Left renal cortex interstitium (tissue), 4 donors: Measurements from ENCODE around the gene FAM83E. TPM values are rescaled to one million over a fixed set of nuclear protein-coding genes. Genes with fewer than 3 reads are reported as not detected.

Experiments
- DNase-seq, 4 donors: peaks; one replicate each; pipeline ENCODE4 v3.0.0-alpha.2; 2013; ENCODE audit warnings: low read depth in 4 of 4, low spot score in 2 of 4, missing footprints in 1 of 4
- polyA plus RNA-seq, 4 donors: library from polyadenylated mRNA; unstranded; fragments of 120-200 nt; gene quantifications; one replicate each; pipeline ENCODE4 v1.2.1, GENCODE V29; 2013; ENCODE audit not compliant: insufficient read length in 4 of 4

Gene FAM83E
- polyA plus RNA-seq, 4 donors: 1.2 to 2.7 (median 1.4) TPM

DNA sequence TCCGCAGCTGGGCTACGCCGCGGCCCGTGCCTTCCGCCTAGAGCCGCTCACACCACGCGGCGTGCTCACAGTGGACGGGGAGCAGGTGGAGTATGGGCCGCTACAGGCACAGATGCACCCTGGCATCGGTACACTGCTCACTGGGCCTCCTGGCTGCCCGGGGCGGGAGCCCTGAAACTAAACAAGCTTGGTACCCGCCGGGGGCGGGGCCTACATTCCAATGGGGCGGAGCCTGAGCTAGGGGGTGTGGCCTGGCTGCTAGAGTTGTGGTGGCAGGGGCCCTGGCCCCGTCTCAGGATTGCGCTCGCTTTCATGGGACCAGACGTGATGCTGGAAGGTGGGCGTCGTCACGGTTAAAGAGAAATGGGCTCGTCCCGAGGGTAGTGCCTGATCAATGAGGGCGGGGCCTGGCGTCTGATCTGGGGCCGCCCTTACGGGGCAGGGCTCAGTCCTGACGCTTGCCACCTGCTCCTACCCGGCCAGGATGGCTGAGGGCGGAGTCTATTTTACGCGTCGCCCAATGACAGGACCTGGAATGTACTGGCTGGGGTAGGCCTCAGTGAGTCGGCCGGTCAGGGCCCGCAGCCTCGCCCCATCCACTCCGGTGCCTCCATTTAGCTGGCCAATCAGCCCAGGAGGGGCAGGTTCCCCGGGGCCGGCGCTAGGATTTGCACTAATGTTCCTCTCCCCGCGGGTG is 14.9 kb upstream of the FAM83E start:
- DNase-seq: no peak

DNA sequence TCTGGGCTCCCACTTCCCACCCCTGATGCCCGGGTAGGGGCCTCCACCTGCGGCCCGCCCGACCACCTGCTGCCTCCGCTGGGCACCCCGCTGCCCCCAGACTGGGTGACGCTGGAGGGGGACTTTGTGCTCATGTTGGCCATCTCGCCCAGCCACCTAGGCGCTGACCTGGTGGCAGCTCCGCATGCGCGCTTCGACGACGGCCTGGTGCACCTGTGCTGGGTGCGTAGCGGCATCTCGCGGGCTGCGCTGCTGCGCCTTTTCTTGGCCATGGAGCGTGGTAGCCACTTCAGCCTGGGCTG is 14.4 kb upstream of the FAM83E start:
- DNase-seq: no peak

DNA sequence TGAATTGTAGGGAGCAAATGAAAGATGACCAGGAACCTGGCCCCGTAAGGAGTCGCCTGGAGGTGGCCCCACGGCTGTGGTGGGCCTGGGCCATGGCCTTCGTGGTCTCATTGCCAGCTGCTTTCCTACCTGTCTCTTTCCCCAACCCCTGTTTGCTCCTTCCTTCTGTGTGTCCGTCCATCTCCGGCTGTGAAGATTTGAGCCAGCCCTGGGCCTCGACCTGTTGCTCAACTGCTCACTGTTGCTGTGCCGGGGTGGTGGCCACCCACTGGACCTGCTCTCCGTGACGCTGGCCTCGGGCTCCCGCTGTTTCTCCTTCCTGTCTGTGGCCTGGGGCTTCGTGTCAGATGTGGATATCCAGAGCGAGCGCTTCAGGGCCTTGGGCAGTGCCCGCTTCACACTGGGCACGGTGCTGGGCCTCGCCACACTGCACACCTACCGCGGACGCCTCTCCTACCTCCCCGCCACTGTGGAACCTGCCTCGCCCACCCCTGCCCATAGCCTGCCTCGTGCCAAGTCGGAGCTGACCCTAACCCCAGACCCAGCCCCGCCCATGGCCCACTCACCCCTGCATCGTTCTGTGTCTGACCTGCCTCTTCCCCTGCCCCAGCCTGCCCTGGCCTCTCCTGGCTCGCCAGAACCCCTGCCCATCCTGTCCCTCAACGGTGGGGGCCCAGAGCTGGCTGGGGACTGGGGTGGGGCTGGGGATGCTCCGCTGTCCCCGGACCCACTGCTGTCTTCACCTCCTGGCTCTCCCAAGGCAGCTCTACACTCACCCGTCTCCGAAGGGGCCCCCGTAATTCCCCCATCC is 13.8 kb upstream of the FAM83E start:
- no peak for DNase-seq

DNA sequence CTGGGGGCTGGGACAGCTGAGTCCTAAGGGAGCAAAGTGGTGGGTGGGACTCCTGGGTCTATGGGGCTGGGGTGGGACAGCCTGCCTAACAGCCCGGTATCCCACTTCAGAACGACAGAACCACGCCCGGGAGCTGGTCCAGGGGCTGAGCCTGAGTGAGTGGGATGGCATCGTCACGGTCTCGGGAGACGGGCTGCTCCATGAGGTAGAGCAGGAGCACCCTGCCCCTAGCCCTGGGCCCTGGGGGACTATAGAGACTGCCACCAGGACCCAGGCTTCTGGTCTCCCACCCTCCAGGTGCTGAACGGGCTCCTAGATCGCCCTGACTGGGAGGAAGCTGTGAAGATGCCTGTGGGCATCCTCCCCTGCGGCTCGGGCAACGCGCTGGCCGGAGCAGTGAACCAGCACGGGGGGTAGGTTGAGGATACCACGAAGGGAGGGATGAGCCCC is 13.0 kb upstream of the FAM83E start:
- DNase-seq: no peak

DNA sequence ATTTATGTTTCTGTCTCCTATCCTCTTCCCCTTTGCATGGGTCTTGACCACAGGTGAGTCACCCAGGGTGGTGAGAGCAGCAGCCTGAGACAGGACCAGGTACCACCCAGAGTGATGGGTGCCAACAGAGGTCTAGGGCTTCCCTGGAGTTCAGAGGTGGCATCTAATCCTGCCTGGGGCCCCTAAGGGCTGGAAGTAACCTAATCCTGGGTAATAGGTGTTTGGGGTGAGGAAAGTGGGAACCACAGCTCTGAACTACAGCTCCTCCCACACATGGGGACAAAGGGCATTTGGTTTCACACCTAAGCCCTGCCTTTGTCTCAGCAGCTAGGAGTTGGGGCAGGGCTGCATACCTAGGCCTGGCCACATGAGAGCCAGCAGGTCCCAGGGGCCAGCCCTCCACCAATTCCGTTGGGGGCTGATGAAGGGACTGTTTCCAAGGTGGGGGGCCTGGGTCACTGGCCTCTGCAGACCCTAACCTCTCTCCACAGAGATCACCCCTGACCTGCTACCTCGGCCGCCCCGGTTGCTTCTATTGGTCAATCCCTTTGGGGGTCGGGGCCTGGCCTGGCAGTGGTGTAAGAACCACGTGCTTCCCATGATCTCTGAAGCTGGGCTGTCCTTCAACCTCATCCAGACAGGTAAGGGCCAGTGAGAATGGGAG is 12.5 kb upstream of the FAM83E start:
- DNase-seq: no peak

DNA sequence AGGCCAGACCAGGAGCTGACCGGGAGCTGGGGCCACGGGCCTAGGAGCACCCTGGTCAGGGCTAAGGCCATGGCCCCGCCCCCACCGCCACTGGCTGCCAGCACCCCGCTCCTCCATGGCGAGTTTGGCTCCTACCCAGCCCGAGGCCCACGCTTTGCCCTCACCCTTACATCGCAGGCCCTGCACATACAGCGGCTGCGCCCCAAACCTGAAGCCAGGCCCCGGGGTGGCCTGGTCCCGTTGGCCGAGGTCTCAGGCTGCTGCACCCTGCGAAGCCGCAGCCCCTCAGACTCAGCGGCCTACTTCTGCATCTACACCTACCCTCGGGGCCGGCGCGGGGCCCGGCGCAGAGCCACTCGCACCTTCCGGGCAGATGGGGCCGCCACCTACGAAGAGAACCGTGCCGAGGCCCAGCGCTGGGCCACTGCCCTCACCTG is 11.0 kb upstream of the FAM83E start:
- DNase-seq: no peak

DNA sequence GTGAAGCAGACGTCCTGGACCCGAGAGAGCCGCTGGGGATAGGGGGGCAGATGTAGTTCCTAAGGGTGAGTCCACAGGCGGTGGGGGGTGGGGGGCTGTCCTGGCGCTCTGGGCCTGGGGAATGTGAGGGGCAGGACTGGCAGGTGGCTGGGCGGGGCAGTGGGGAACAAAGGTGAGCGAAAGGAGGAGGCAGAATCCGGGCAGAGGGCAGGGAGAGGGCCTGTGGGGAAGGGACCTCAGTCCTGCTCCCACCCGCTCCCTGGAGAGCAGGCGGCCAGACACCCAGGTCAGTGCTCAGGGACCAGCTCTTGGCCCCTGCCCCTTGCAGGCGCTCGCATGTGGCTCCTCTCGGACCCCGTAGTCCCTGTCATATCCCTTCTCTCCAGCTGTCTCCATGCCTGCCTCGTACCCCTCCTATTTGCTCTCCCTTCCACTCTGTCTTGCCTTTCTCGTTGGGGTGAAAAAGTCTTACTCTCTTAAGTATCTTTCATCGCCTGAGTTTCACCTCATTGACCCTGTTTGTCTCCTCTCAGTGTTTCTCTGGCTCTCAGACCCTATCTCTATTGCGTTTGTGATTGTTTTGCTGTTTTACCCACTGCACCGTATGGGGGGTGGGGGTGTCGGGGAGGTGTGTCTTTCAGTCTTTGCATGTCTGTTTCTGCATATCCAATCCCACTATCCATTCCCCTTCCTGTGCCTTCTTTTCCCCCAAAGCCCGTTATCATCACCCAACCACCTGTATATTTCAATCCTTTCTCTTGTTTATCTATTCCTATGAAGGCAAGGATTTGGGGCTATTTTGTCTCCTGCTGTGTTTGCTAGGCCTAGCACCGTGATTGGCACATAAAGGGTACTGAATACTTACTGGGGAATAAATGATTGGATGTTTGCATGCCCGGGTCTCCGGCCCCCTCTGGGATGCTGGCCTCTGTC is 10.2 kb upstream of the FAM83E start:
- no peak for DNase-seq

DNA sequence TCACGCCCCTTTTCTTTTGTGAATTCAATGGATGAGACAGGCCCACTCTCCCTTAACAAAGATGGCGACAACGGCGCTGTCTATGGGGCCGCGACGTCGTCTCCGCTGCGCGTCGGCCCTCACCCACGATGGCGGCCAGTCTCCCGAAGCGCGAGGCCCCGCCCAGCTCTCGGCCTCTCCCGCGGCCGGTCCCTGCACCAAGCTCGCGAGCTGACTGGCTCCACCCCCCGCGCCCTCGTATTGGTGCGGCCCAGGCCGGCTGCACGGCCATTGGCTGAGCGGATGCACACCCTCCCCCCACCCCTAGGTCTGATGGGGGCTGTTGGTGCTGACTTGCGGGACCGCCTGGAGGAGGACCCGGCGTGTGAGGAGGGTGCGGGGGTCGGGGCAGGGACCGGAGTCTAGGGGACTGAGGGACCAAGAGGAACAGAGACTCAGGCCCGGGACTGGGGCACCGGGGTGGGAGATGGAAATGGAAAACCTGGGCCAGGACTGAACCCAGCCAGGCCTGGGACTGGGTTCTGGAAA is 9.3 kb upstream of the FAM83E start:
- peak in 3 of 4 donors; percentile 90 to 95 (median 94) for DNase-seq

DNA sequence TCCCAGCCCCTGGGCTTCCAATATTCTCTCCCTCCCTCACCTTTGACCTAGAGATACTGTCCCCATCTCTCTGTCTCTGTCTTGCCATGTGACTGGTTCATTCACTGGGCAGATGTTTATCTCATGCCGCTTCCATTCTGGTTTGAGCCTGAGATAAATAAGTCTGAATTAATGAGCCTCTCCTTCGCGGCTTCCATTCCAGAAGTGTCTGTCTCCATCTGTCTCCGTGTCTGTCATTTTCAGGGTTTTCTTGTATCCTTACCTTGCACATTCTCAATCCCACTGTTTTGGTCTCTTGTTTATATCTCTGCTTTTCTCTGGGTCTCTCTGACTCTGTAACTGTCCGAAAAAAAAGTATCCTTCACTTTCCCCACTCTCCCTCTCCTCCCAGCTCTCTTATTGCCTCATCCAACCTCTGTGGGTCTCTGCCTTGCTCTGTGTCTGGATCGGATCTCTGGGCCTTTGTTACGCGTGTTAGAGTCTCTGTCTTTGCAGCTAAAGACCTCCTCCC is 8.7 kb upstream of the FAM83E start:
- DNase-seq: no peak

DNA sequence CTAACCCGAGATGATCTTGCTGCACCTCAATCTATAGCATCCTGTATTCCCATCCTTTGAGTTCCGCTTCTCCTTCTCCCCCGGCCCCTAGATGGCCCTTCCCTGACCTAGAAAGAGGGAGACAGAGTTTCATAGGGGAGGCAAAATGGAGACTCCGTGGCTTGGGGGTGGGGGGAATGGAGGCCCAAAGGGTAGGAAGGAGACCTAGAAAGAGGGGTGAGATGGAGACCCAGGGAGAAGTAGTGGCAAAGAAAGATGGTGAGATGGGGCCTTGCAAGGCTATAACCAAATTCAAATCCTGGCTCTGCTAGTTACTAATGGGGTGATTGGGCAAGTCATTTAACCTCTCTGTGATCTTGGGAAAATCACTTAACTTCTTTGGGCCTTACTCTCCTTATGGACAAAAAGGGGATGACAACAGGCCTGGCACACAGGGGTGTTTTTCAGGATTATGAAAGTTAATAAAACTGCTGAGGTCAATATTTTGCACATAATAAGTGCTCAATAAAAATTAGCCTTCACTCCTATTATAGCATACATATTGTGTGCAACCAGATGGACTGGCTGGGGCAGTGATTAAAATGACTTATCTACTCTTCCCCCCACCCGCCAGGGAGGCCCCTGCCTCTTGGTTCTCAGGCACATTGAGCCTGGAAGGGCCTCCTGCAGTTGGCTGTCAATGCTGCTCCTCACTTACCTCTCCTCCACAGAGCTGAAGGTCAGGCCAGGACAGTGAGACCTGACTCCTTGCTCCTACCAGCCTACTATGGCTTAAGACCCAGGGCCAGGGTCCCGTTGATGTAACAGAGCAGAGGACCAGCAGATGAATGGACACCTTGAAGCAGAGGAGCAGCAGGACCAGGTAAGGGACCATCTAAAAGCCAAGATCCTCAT is 5.1 kb upstream of the FAM83E start:
- DNase-seq: no peak

DNA sequence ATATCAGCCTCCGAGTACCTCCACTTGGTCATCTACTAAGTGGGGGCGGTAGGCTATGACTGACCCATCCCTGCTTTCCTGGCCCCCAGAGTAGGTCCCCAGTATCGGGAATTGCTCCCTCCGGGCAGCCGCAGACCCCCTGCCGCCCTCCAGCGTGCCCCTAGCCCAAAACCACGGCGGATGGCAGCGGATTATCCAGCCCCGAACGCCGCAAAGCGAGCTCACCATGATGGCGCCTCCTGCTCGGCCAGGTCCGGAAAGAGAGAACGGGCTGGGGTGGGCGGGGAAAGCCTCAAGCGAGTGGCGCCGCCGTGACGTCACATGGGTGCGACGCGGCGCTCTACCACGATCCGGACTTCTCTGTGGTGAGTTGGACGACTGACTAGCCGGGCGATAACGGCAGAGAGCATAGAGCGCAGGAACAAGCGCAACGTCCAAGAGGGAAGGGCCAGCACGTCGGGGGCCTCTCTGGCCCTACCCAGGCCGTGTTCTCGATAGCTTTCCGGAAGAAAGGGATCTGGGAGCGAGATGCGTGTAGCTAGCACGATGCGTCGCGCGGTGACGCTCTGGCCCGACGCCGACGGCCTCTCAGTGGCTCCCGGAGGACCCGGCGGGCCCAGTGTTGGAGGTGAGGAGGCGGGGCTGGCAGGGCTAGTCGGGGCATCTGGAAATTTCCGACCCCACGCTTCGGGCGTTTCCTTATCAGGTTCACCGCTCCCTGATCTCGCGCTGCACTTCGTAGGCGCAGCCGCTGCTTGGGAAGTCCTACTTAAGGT is 4.2 kb upstream of the FAM83E start, which contains the start of the genes RPL18 and SPHK2:
Gene RPL18 (minus strand): TSS at position 263 of the 776 bp plus-strand sequence. CDS start 35 bp downstream, at position 228.
Gene SPHK2 (plus strand): TSS at position 591 of the 776 bp plus-strand sequence. CDS start 1,009 bp downstream, outside the sequence.
- peak; percentile 95 to 99 (median 98) for DNase-seq

DNA sequence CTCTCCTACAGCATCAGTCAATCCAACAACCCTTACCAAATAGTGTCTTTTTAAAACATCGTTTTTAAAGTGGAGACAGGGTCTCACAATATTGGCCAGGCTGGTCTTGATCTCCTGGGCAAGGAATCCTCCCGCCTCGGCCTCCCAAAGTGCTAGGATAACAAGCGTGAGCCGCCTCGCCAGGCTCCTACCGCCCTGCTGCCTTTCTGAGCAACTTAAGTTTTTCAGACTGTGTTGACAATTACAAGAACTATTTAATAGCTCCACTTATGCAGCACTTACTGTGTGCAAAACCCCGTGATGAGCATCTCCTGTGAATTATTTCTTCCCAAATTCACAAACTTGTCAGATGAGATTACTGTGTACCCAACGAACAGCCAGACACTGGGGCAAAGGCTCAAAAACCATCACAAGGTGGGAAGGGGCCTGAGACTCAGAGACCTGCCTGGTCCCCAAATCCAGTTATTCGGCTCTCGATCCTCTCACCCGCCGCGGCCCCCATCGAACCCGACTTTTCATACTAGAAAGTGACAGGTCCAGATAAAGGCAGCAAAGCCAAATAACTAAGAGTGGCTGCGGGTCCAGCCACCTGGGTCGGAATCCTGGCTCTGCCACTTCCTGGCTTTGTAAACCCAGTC is 3.5 kb upstream of the FAM83E start:
- DNase-seq: no peak

DNA sequence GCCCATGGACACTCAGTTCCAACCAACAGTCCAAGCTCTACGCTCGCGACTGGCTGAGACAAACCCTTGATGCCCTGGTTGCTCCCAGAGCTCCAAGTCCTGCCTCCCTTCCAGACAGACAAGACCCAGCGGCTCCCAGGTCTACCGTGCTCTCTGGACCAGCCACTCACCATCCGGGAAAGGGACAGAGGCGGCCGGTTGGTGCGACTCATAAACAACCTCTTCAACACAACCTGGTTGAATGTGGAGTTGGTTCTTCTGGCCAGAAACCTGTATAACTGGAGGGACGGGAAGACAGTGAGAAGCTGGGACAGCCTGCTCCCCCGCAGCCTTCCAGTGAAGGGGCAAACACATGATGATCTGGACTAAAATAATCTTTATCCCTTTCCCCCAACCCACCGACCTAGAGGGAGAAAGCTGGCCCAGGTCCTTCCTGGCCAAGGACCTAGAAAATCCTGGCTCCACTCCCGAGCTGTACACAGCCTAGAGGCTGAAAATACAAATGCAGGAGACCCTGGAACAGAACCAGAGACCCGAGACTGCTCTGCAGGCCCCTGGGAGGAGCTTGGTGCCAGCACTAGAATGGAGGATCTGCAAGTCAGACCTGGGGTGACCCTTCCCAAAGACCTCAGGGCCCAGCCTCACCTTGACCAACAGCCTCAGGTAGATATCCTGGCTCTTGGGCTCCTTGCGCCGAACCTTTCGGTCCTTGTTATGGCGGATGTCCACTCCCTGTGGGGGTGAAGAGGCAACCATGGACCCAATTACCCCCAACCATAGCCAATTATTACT is 2.5 kb upstream of the FAM83E start:
- no peak for DNase-seq

DNA sequence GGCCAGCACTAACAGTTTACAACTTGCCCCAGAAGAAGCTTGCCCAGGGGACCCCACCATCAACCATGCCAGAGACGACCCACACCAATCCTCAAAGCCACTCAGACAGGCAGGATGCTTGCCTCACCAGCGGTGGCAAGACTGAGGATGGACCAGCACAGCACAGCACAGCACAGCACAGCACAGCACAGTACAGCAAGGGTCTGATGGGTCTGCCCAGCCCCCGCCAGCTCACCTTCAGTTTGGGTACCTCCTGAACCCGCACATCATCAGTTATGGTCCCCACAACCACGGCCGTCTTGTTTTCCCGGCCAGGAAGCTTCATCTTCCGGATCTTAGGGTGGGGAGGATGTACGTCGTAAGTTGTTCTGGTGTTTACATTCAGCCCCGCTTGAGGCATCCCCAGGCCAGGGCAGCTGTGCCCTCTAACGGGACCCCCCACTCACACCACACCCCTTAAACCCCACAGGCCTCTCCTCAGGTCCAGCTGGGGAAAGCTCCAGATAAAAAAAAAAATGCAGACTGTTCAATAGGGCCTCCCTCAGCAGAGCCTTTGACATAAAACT is 1.7 kb upstream of the FAM83E start:
- no peak for DNase-seq

DNA sequence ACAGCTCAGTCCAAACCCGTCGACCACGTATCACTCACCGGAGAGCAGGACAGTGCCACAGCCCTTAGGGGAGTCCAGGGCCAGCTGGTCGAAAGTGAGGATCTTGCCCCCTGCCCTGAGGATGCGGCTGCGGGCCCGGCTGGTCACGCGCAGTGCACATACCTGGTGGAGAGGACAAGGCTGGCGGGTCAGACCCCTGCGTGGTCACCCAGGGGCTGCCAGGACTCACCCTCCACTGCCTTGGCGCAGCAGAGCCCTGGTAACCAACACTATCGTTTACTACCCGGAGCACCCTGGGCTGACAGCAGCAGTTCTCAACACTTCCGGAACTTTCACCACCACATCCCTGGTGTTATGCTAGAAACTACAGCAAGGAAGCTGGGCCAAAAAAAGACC is 1.2 kb upstream of the FAM83E start:
- DNase-seq: no peak

DNA sequence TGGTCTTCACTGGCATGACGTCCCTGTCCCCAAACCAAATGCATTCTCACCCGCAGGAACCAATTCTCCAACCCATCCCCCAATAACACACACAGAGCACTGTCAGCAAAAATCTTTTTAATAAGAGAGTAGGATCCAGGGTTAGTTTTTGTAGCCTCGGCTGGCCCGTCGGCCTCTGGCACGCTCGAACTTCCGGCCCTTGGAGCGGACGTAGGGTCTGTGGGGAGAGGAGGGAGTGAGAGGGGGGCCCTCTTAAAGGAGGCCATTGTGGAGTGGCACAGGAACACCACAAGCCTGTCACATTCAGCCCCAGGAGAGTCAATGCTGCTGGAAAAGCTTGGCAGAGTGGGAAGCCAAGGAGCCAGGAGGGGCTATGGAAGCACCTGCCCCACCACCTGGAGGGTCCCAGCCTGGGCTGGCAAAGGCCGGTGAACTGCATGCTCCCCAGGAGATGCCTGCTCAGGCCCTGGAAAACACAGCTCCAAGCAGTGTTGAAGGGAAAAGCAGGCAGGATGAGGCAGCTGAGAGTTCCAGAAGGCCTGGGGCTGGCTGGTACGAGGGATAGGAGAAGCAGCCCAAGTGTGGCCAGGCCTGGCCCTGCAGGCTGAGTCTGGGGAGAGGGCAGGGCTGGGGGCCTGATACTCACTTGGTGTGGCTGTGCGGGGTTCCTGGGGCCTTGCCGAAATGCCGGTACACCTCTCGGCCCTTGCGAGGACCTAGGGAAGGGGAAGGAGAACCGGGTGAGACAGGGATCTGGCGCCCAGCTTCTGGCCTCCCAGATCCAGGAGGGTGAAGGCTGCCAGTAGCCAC is 560 bp upstream of the FAM83E start:
- DNase-seq: no peak
